GM18873 (cell line): ENCODE data around the gene ABAT.
A peak's percentile ranks its signal among the peaks of the same experiment; 100 is the strongest.

Experiments used
- ATAC-seq: cut with Tn5 transposase; IDR thresholded peaks from one replicate; pipeline ENCODE4 v1.9.1; 2021; ENCODE audit warnings: mild to moderate bottlenecking, moderate library complexity, moderate number of reproducible peaks; ENCODE audit not compliant: unreplicated experiment, low FRiP score

The ABAT gene

DNA sequence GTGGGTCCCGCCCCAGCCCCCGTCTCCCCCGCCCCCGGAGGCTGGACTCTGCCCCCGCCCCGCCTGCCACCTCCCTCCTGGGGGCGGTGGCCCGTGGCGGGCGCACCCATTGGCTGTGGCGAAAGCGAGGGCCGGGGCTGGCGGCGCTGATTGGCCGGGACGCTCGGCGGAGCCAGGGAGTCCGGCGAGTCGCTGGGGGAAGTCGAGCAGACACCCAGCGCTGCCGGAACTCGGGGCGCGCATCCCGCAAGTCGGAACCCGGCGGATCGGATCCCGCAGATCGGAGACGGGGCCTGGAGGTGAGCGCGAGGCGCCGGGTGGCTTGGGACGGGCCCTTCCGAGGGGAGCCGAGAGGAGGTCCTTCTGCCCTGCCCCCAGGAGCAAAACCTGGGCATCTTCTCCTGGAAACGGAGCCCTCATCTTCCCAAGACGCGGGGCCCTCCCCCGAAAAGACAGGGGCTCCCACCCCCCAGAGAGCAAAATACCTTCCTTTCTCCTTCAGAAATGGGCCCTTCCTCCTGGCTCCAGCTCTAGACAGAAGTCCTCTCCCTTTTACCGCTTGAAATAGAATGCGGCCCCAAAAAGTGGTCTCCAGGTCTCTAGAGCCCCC, at the start of gene ABAT:
ABAT (plus strand) TSS at position 205 of the 610 bp plus-strand sequence. CDS start 61,123 bp downstream, outside the sequence.
- peak; percentile 96 for ATAC-seq

DNA sequence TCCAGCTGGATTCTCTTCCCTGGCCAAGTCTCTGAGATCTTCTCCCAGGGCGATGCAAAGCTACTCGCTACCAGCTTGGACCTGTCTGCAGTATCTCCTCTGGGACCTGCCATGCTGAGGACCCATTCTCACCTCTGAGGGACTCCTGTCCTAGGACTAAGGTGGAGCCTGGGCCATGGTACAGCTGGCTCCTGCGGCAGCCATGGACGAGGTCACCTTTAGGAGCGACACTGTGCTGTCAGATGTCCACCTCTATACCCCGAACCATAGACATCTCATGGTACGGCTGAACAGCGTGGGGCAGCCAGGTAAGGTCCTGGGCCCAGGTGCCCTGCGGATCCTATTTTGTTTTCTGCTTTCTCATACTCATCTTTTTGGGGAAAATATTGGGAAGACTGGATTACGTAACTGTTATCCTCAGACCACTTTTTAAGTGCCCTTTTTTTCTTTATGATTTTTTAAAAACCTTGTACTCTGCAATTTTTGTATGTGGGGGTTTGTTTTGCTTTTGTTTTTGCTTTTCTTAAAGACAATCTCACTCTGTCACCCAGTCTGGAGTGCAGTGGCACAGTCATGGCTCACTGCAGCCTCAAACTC, 48.8 kb upstream of the ABAT start:
- ATAC-seq = no peak

DNA sequence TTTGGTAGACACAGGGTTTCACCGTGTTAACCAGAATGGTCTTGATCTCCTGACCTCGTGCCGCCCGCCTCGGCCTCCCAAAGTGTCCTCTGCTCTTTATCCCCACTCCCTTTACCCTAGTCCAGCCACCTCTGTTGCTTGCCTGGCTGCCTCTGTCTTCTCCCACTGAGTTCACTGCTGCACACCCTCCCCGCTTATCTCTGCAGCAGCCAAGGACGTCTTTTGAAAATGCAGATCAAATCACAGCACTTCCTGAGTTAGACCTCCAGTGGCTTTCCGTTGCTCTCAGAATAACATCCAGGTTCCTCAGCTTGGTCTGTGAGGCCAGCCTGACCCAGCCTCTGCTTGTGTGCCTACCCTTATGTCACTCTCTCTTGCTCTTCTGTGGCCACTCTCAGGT, 47.5 kb upstream of the ABAT start:
- ATAC-seq = no peak

DNA sequence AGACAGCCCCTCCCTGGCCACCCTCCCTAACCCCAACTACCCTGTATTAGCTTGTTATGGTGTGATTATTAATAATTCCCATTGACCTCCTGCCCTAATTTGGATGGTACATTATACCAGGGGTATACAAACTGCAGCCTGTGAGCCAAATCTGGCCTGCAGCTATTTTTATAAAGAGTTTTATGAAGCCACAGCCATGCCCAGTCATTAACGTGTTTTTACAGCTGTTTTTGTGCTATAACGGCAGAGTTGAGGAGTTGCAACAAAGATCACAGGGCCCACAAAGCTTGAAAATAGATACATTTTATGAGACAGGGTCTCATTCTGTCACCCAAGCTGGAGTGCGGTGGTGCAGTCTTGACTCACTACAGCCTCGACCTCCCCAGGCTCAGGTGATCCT, 47.0 kb upstream of the ABAT start:
- ATAC-seq = no peak

DNA sequence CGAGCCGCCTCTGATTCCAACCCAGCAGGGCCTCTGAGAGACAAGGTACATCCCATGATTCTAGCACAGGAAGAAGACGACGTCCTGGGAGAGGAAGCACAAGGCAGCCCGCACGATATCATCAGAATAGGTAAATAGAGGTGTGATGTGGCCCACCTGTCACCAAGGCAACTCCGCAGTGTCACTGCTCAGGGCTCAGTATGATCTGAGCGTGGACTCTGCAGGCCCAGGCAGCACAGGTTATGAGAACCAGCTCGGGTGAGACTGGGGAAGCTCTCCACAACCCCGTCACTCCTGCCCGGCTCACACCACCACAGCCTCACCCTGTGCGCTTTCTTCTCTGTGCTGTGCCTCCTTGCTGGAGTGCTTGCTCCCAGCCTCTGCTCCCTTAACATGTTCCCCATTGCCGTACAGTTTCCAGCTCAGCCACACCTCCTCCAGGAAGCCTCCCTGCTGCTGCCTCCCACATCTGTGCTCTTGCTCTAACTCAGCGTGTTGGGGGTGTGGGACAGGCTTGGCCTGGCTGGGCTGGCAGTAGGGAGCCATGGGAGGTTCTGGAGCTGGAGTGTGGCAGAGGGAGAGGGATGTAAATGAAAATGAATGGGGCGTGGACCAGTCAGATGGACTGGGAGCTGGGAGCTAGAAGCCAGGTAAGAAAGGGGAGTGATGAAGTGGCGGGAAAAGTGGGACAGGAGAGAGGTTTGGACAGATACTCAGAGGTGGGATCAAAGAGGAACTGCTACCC, 45.3 kb upstream of the ABAT start:
- ATAC-seq = no peak

DNA sequence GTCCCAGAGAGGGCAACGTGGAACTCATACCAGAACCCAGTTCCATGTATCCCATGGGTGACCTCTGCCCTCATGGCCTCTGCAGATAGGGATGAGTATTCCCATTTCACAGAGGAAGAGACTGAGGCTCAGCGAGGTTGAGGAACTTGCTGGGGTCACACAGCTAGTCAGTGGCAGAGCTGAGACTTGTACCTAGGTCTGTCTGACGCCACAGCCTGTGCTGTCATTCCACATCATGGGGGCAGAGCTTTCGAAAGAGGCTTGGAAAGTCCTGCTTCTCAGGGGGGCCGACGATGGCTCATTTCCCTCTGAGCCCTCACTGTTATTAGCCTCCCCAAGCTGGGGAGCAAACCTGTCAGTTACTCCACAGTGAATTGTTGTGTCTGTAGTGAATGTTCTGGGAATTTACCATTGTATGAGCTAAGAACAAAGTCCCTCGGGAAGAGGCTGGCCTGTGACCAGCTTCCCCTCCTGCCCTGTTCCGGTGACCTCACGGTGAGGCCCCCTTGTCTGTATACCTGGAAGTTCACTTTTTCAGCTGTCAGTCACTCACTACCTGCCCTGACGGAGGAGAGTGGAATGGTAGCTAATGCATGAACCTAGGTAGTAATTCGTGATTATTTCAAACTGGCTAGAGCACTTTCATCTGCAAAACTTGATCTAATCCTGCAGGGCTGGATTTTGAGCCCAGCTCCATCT, 44.0 kb upstream of the ABAT start:
- no peak for ATAC-seq

DNA sequence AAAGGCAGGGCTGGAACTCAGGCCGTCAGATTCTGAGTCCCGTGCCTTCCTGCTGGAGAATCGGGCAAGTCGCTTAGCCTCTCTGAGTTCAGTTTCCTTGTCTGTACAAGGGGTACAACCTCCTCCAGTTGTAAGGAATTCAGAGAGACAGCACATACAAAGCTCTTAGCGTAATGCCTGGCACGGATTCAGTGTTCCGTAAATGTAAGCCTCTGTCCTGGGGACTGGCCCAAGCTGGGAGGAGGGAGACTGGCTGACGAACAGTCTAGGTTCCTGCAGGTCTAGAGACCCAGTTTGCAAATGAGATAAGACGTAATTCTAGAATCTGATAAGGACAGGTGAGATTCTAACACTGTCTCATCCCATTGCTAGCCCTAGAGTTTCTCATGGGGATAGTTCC, 43.0 kb upstream of the ABAT start:
- ATAC-seq = no peak

DNA sequence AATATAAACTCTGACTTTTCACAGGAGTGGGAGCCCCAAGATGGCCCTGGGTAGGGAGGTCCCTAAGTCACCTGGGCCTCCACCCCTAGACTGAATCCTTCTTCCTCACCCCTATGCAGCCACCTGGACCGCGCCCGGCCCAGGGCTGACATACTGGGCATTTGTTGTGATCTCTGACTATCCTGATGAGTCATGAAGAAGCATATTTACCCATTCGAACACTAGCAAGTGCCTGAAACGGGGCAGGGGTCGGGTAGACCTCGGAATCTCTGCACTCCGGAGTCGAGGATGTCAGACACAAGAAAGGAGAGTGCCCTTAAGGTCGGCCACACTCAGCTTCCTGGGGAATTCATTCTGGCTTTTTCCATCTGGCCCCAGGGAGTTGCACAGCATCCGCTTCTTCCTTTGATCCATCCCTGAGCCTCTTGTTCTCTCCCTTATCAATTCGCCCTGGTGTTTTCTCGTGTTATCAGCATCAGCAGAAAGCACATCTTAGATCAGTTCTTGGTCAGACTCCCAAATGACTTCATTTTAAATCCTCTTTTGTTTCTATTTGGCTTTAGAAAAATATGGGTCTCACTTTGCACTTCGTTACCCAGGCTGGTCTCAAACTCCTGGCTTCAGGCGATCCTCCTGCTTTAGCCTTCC, 42.5 kb upstream of the ABAT start:
- no peak for ATAC-seq

DNA sequence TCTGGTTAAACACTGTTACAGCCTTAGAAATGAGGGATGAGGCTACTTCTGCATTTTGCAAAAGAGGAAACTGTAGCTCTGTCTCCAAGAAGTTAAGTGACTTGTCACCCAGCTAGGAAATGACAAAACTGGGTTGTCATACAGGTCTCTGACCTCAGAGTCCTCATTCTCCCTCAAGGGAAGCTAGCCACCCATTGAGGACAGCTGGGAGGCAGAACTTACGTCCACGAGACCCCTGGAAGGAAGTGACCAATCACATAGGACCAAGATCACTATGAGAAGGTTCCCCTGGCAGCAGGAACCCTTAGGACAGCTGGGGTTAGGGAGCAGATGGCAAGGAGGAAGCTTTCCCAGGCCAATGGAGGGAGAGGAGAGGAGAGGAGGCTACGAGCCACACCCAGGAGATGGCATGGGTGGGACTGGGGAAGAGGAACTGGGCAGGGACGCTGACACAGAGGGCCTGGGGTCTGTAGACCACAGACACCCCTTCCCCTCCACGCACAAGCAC, 41.7 kb upstream of the ABAT start:
- no peak for ATAC-seq

DNA sequence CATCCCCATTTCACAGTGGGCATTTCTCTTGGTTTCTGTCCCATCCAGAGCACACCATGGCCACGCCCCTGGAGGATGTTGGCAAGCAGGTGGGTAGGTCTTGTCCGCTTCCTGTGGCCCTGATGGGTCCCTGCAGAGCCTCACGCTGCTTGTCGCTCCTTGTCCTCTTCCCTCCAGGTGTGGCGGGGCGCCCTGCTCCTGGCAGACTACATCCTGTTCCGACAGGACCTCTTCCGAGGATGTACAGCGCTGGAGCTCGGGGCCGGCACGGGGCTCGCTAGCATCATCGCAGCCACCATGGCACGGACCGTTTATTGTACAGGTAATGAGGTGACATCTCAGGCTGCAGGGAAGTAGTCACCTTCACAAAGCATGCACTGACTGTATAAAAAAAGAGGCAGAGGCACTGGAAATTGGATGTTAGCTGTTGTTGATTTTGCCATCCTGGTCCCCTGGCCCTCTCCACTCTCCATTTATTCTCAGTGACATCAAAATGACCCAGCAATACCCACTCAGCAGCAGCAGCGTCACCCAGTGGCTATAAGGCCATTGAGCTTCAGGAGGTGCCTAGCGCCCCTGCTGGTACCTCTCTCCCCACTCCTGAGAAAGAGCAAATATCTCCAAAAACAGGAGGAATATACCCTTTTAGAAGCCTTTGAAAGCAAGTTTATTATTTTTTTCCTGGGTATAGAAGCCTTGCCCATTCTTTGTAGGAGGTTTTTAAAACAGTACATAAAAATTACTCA, 39.3 kb upstream of the ABAT start:
- ATAC-seq = no peak

DNA sequence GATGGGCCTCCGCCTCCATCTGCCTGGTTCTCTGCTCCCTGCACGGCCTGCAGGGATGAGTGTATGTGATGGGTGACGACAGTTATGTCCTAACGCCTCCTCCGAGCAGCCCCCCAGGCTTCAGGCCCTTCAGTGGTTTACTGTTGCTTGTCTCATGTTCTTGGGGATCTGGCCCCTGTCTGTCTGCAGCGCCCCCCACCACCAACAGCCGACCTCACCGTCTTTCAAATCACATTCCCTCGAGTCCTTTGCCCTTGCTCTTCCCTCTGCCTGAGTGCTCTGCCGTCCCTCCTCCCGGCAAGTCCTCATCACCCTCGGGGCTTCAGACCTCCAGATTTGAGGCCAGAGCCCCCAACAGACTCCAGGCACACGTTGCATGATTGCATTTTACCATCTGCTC, 34.7 kb upstream of the ABAT start:
- no peak for ATAC-seq

DNA sequence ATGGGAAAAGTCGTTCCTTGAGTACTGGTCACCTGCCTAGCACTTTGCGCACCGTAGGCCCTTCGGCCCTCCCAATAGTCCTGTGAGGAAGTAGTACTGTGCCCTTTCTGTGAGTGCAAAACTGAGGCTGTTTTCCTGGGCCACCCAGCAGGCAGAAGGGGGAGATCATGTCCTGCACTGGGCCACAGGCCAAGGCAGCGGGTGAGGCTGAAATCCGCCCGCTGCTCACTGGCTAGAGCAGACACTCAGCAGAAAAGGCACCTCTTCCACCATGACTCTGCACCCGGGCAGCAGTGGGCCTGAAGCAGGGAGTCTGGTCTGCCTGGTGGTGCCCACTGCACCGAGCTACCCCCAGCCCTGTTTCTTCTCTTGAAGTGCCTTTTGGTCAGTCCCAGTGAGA, 32.7 kb upstream of the ABAT start:
- ATAC-seq = no peak

DNA sequence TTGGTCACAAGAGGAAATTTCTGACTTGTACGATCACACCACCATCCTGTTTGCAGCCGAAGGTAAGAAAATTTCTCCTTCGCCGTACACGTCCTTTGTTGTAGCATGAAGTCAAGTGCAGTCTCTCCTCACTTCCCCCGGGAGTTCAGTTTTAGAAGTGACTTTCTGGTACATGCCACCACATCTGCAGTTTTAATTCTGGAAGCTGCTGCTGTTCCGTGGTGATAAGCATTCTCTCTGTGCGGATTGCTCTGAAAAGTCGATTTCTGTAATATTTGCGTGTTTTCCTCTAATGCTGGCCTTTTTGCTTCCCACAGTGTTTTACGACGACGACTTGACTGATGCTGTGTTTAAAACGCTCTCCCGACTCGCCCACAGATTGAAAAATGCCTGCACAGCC, 32.3 kb upstream of the ABAT start:
- no peak for ATAC-seq

DNA sequence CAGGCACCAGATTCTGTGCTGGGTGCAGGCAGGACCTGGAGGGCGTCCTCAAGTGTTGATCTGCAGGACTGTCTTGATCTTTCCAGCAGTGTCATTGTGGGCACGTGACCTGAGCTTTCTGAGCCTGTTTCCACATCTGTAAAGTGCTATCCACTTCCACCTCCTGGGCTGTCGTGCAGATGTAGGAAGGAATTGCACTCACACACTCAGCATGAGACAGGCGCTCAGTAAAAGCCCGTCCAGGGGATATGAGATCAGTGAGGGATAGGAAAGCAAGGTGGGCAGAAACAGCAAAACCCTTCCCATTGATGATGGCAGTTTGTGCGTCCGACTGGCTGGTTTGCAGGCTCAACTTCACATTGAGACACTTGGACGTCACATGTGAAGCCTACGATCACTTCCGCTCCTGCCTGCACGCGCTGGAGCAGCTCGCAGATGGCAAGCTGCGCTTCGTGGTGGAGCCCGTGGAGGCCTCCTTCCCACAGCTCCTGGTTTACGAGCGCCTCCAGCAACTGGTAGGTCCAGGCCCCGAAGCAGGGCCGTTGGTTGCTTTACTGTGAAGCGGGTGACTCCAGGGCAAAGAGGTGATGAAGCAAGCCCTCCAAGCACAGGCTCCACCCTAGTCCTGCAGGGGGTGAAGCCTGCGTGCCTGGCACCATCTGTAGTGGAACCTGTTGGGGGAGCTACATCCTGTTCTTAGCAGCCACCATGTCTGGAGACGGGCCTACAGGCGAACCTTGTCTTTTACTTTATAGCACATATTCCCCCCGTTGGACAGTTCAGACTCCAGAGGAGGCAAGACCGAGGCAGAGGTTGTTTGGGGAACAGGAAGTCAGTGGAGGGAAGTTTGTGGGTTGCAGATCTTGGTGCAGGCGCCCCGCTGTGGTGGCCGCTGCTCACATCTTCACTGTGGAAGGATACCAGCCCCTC, 29.9 kb upstream of the ABAT start:
- ATAC-seq = no peak

DNA sequence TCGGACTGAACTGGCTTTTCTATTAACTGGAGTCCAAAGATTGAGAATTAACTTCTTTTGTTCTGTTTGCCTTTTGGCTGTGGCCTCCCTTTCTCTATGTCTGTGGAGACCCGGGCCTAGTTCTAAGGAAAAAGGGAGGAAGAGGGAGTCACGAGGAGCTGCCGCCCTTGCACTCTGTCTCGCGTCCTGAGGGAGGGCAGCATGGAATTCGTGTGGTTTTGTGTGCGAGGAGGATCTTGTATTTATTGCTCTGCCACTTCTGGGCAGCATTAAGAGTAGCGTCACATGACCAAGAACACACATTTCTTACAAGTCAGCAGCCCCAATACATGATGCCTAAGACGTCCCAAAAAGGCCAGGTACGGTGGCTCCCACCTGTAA, 29.3 kb upstream of the ABAT start:
- ATAC-seq = no peak

DNA sequence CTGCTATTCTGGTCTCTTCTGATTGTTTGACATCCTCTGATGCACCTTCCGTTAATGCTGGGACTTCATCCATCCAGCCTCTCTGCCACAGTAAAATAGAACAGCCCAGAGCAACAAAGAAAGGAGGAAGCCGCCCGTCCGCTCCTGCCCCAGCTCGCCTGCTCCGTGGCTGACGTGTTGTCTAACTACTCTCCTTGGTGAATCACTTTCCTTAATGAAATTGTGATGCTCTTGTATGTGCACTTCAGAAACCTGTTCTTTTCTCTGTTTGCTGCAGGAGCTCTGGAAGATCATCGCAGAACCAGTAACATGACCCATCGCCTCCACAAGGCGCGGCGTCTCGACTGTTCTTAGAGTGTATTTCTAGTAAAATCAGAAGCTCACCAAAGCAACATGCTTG, 28.6 kb upstream of the ABAT start:
- ATAC-seq = no peak

DNA sequence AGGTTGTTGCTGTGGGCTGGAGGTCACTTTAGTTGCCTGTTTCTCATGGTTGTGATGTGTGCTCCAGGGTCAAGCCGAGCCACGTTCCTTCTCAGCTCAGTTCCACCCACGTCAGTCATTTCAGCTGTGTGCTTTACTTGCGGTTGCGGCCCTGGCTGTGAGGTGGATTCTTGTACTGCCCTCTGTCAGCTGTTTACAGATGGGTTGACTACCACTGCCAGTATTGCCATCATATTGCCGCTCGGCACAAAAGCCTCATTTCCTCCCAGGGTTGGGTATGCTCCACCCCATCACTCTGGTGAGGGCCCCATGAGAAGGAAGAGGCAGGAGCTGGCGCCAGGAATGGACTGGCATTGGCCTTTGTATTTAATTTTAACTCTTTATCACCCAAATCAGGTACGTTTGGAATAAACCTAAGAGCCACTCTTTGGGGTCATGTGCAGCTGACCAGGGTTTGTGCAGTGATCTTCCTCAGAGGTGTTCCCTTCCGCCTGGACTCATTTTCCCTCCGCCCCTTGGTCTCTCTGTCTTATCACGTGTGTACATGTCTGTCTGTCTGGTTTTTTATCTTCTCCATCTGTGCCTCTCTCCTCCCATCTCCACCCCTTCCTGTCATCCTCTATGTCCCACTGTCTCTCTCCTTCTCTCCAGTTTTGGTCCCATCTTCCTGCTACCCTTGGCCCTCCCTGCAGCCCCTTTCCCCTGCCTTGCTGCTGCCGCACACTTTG, 27.9 kb upstream of the ABAT start:
- ATAC-seq = no peak

DNA sequence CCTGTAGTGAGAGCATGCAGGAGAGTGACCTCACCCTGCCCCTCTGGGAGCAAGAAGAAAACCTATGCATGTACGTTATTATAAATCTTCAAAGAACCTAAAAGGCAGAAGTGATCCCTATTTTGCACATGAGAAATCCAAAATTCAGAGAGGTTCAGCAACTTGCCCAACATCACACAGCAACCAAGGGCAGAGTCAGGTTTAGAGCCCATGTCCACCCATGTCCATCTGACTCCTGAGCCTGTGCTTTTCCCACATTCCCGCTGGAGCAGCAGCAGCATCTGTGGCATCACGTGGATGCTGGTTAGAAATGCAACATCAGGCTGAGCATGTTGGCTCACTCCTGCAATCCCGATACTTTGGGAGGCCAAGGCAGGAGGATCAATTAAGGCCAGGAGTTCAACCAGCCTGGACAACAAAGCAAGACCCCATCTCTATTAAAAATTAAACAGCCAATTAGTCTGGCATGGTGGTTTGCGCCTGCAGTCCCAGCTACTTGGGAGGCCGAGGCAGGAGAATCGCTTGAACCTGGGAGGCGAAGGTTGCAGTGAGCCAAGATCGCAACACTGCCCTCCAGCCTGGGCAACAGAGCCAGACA, 26.6 kb upstream of the ABAT start:
- ATAC-seq = no peak
